Epithelial cell of esophagus (primary cell): Measurements from ENCODE around the gene LSMEM2.

Source experiments
- DNase-seq: peaks from one replicate; pipeline ENCODE4 v3.0.0; 2010; ENCODE audit warnings: low read depth
- H3K4me3 ChIP-seq: 2 replicates; pipeline ENCODE4 v1.5.1; 2011; ENCODE audit warnings: mild to moderate bottlenecking, low read length, control low read depth
- CTCF ChIP-seq: IDR thresholded peaks from 2 replicates; pipeline ENCODE4 v1.5.1; 2011; ENCODE audit warnings: low read depth, mild to moderate bottlenecking, low read length, control low read depth, inconsistent platforms; ENCODE audit not compliant: insufficient read depth; ENCODE audit errors: missing control alignments

The LSMEM2 gene

DNA sequence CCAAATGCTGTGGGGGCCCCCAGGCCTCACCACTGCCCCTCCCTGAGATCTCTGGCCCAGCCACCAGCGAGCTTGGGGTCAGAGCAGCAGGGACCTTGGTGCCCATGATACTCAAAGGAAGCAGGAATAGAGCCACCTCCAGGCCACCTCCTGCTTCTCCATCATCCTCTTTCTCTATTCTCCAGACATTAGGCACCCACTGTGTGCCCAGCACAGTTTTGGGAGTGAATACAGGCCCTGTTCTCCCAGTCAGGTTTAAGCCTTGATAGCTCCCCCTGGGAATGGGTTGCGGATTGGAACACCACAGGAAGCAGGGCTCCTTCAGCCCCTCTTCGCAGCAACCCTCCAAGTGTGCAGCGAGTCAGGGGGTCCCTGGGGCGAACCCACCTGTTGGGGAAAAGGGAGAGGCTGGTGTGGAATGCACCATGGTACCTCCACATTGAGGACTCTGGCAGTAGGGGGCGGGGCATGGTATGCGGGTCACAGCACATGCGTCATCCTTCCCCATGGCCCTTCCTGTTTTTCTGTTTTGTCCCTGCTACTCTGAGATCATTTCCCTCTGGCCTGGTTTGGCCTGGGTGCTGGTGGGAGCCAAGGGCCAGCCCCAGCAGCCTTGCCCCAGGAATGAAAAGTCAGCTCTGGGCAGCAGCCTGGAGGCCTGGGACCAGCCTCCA lies 24.2 kb upstream of the LSMEM2 start:
- TF ChIP-seq CTCF: no peak
- no peak overlapping the region for H3K4me3 ChIP-seq
- DNase-seq: peak; percentile 69

DNA sequence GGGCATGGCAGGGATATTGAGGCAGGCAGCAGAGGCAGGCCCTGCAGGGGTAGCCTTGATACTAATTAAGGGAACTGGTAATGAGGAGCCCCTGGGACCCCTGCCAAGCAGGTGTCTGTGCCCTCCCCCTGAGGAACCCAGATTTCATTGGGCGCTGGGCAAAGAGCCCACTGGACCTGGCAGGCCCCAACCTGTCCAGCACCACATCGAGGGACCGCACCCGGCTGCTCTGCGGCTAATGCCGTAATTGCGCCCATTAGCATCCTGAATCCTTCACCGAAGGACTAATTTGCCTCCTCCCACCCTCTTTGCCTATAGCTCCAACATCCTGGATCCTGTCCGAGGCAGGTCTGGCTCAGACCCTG lies 23.7 kb upstream of the LSMEM2 start:
- peak; percentile 70 for DNase-seq
- H3K4me3 ChIP-seq: no peak overlapping the region
- TF ChIP-seq CTCF: no peak

DNA sequence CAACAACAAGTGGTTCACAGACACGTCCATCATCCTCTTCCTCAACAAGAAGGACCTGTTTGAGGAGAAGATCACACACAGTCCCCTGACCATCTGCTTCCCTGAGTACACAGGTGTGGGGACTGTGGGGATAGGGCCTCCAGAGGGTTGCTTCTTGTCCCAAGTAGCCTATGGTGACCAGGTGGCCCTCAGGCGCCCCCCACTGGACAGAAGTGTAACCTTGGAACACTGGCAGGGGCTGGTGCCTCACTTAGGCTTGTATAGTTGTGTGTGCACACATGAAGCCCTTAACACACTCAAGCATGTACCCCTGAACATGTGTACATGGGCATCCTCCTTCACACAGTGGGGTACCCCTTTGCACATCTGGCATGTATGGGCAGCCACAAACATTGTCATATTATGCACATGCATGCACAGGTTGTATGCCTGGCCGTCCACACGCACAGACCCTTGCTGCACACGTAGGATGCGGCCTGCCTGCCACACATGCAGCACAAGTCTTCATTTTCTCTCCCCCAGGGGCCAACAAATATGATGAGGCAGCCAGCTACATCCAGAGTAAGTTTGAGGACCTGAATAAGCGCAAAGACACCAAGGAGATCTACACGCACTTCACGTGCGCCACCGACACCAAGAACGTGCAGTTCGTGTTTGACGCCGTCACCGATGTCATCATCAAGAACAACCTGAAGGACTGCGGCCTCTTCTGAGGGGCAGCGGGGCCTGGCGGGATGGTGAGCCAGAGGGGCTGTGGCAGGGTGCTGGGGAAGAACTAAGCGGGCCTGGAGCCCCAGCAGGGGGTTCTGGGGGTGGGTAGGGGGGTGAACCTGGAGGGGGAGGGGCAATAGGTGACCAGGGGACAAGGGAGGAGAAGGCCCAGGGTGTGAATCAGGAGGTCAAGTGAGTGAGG lies 21.7 kb upstream of the LSMEM2 start:
- TF ChIP-seq CTCF: peak; percentile 57
- DNase-seq: peak; percentile 57
- H3K4me3 ChIP-seq: no peak overlapping the region

DNA sequence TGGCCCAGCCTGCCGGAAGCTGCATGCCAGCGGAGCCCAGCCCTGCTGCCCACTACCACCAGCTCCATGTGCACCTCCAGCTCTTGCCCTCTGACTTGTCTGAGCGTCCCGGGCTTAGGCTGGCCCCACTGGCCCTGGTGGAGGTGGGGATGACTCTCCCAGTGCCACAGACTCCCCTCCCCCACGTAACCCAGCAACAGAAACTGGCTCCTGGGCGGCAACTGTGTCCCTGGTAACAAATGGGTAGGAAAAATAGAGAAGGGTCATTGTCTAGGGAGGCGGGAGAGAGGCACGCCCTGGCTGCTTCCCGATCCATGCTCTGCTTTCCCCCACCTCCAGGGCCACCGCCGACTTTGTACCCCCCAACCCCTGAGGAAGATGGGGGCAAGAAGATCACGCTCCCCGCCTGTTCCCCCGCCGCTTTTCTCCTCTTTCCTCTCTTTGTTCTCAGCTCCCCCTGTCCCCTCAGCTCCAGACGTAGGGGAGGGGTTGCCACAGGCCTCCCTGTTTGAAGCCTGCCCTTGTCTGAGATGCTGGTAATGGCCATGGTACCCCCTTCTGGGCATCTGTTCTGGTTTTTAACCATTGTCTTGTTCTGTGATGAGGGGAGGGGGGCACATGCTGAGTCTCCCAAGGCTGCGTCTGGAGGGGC lies 20.7 kb upstream of the LSMEM2 start:
- TF ChIP-seq CTCF: no peak
- H3K4me3 ChIP-seq: no peak overlapping the region
- no peak for DNase-seq

GRCh38 chr3:50258979-50259378 lies 19.9 kb upstream of the LSMEM2 start:
- H3K4me3 ChIP-seq: no peak overlapping the region
- no peak for TF ChIP-seq CTCF
- no peak for DNase-seq

GRCh38 chr3:50259432-50260026 lies 19.4 kb upstream of the LSMEM2 start:
- no peak overlapping the region for H3K4me3 ChIP-seq
- DNase-seq: no peak
- TF ChIP-seq CTCF: no peak
